Transverse colon (tissue), 4 donors: Measurements from ENCODE around the gene PPCDC.

Experiments used
- CTCF ChIP-seq, 5 experiments: fragments of 200-600 bp in 3 of 5; fragments of 450-650 bp in 2 of 5; sonication (generic) in 3 of 5; IDR thresholded peaks; 1 replicate in 2 of 5; 2 replicates in 3 of 5; pipeline ENCODE4 v1.5.1; 2016 to 2017; ENCODE audit warnings: antibody characterized with exemption in 5 of 5, inconsistent platforms in 3 of 5, mild to moderate bottlenecking in 2 of 5, moderate library complexity in 1 of 5
- EP300 ChIP-seq: sonication (generic); formaldehyde crosslinking; IDR thresholded peaks from one replicate; pipeline ENCODE4 v1.6.1; 2017; ENCODE audit warnings: antibody characterized with exemption, low read depth
- POLR2A ChIP-seq: fragments of 450-650 bp; IDR thresholded peaks from one replicate; pipeline ENCODE4 v1.6.1; 2016; ENCODE audit warnings: antibody characterized with exemption, mild to moderate bottlenecking, moderate library complexity
- POLR2AphosphoS5 ChIP-seq, 3 donors: sonication (generic); formaldehyde crosslinking; IDR thresholded peaks; one replicate each; pipeline ENCODE4 v1.6.1; 2016; ENCODE audit warnings: antibody characterized with exemption in 3 of 3

- TF ChIP-seq CTCF (IDR thresholded peaks at IDR 0.05) (no peak), EP300 (no peak), POLR2A (no peak), POLR2AphosphoS5 (IDR thresholded peaks at IDR 0.05) (no peak)
These were observed 664 bp downstream of the PPCDC start for GRCh38 chr15:75023872-75024636.
